Measurements from ENCODE around the gene ICA1.

The ICA1 gene

DNA sequence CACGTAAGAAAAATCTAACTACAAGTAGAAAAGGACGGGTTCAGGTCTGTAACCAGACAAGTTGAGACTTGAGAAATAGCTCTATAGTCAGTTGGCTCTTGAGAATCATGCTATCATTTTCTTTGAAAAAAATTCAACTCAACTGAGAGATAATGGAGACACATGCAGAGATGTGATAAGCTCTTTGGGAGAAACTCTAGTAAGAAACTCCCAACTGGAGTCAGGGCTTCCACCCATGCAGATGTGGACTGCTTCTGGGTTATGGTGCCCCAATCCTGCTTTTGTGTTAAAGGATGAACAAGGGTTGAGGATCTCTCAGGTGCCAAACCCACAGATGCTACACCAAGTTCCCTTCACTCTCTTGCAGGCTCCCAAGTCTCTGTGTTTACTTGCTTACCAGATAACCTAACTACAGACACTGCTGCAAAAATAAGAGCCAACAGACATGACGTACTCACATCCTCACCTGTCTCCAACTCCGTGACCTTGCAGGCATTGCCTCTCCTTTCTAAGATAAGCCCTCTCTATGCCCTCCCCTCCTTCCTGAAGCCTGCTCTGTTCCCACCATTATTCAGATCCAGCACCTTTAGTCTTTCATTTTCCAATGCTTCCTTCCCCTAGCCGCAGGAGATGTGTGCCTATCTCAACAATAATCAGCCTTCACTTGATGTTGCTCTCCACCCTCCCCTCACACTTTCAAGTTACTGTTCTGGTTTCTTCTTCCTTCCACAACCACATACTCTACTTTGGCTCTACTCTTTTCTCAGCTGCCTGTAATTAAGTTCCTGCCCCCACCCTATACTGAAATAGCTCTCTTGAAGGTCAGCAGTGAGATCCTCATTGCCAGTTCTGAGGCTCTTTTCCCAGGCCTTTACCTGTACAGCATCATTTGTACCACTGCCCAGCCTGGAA, 130.0 kb downstream of the ICA1 start:
- DNase-seq (ENCODE audit: low read depth in 2 of 2): no peak

DNA sequence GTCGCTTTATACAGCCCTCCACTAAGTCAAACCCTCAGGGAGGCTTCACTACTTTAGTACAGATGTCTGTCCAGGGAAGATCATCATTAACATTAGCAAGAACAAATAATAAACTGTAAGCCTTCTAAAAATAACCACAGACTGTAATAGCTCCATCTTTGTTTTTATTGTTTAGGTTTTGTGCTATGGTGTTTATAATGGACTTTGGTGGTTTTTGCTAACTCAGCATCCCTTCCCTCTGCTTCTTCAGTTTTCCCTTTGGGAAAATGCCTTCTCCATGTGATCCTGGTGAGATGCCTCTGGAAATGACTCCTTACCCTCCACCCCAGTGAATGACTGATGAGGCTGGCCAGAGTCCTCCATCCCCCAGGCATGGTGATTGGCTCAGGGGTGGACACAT, 131.3 kb downstream of the ICA1 start:
- no peak for DNase-seq (ENCODE audit: low read depth in 2 of 2)

- no peak for DNase-seq (ENCODE audit: low read depth in 2 of 2)
Measured at GRCh38 chr7:8129318-8129659, 132.7 kb downstream of the ICA1 start.

- no peak for DNase-seq (ENCODE audit: low read depth in 2 of 2)
Measured at GRCh38 chr7:8128449-8129317, 133.3 kb downstream of the ICA1 start.

DNA sequence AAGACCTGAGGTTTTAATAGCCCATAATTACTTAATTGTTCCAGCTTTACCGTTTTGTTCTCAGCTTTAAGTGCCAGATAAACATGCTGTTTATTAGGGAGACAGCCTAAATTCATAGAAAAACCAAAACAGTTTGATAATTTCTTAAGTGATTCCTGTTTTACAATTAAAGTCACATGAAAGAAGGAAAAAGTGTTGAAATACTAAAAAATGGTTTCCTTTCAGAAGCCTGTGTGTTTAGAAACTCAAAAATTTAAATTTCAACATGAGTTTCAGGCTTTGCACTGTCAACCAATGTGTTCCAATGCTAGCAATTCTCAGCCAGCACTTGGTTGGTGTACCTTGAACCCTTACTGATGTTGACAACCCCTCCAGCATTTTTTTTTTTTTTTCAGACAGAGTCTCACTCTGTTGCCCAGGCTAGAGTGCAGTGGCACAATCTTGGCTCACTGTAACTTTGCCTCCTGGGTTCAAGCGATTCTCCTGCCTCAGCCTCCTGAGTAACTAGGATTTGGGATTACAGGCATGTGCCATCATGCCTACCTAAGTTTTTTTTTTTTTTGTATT, 135.3 kb downstream of the ICA1 start:
- no peak for DNase-seq (ENCODE audit: low read depth in 2 of 2)

GRCh38 chr7:8125680-8126444, 136.1 kb downstream of the ICA1 start:
- DNase-seq (ENCODE audit: low read depth in 2 of 2): peak; percentile 51 to 63

- DNase-seq (ENCODE audit: low read depth in 2 of 2): no peak
Measured at GRCh38 chr7:8121243-8121642, 140.7 kb downstream of the ICA1 start.

GRCh38 chr7:8120390-8121058, 141.4 kb downstream of the ICA1 start:
- no peak for DNase-seq (ENCODE audit: low read depth in 2 of 2)

GRCh38 chr7:8119262-8119661, 142.7 kb downstream of the ICA1 start:
- DNase-seq (ENCODE audit: low read depth in 2 of 2): no peak

DNA sequence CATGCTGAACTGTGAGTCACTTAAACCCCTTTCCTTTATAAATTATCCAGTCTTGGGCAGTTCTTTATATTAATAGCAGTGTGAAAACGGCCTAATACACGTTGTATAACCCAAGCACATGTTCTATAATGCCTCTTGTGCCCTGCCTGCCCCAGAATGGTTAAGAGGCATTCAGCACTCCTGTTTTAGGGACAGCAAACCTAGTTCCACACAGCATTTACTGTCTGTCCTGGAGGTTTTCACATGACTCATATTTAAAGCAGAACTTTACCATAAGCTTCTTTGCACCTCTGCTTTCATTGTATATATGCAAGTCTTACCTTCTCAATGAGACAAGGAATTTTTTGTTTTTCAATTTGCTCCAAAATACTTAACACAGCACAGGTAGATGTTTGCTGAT, 144.8 kb downstream of the ICA1 start:
- DNase-seq (ENCODE audit: low read depth in 2 of 2): no peak

DNA sequence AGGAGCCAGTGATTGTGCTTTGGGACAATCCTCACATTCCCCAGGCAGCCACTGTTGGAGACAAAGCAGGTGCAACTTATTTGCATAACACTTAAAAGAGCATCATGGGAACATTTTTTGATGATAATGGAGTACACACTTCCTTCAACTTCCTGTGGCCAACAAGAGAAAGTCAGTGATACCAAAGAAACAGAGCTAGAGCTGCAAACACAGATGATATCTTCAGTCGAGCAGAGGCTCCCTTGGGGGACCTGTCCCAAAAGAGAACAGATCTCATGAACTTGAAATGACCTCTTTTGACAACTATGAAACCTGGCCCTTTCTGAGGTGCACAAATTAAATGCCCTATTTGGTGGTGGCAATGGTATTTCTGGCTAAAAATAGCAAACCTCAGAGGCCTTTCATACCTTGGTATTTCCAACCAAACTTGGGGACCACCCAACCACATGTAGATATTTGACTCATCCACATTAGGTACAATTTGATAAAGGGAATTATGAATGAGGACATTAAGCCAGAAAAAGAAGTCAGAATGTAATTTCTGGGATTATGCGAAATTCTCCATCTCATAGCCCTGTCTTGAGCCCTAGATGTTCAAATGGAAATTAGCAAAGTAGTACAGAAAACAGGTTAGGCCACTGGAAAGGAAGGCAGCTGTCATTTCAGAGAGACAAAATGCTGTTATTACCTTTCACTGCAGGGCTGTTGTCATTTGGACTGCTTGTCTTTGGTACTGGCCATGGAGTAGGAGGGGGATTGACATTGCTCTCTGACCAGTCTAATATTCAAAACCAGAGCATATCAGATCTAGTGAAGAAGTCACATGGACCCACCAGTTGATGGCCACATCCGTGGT, 146.2 kb downstream of the ICA1 start:
- no peak for DNase-seq (ENCODE audit: low read depth in 2 of 2)

GRCh38 chr7:8114175-8114574, 147.8 kb downstream of the ICA1 start:
- DNase-seq (ENCODE audit: low read depth in 2 of 2): no peak

DNA sequence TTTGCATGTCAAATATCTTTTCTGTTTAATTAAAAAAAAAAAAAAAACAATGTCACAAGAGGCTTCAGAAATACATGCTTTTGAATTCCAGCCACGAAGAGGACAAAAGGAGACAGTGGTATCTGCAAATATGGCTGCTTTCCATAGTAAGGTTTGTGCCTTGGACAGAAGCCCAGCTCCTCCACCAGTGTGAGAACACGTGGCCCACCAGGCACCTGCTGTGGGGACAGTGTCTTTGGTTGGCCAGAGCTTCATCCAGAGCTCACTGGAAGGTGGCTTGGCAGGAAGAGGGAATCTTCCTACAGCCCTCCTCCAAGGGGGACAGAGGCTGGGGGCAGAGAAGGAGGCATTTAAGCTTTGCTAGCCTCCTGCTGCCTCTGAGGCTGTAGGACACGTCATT, 148.8 kb downstream of the ICA1 start:
- DNase-seq (ENCODE audit: low read depth in 2 of 2): no peak

DNA sequence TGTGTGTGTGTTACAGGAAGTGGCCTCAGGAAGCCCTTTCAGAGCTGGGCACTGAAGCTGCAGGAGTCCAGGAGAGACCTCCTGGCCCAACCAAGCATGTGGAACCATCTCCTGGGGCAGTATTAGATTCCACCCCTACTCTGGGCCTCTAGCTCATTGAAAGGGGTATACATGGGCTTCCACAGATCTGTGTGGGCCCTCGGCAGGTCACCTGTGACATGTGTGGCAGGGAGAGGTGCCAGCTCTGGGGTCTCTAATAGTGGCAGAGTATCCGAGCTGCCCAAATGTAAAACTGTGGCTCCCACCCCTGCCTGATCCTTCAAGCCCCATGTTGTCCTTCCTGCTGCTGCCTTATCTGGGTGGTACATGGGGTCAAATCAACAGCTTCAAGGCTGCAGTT, 149.3 kb downstream of the ICA1 start:
- DNase-seq (ENCODE audit: low read depth in 2 of 2): no peak

DNA sequence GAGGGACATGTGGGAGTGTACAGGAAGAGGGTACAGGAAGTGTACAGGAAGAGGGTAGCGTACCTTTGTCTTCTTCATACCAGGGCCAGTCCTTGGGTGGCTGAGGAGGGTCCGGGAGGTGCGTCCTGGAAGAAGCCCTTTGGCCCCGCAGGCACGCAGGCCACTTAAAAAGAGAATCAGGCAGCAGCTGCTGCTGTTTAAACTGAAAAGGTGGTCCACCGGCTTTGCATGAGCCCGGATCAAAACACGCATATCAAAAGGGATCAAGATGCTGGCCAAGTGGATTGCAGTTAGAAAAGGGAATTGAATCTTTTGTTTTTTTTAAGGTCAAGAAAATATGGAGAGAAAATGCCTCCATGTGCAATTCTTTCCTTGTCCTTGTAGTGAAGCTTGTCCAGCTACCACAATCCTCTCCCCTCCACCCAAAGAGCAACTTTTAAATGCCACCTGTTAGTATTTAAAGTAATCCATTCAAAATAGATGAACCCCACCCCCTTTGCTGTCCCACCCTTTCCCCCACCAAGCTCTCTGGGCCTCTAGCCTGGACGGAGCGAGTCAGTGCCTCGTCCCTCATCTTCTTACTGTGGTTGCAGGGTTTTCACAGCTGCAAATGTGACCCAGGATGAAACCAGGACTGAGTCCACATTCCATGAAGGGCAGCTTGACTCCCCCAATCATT, 150.5 kb downstream of the ICA1 start:
- DNase-seq (ENCODE audit: low read depth in 2 of 2): no peak

DNA sequence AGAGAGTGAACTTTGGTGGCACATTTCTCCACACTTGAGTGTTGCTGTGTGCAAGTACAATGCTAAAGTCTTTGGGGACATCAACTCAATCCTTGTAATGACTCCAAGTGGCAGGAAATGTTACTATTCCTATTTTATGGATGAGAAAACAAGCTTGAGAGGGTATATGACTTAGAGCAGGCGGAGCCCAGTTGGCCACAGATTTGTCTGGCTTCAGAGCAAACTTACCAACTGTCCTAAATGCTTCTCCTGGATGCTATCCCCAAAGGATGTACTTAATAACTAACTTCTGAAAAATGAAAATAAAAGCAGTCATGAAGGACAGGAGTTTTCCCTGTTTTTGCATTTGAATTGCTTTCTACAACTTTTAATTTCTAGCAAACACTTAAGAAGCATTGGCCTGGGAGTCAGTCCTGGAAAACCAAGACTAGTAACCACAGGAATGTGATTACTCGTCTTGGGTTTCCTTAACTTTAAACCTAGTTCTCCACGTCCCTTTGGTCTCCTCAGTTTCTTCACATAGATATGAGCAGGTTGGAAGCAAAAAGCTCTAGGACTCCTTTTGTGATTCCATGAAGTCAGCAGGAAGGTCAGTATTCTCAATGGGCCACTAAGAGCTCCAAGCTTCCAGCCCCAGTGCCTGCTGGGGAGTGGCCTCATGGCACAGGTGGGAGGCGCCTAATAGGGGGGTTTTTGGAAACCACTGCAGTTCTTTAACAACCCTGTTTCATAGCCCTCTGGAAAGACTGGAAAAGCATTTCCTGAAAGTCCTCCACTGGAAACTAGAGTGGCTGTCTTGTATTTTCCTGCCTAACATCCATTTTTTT, 152.6 kb downstream of the ICA1 start:
- DNase-seq (ENCODE audit: low read depth in 2 of 2): no peak

DNA sequence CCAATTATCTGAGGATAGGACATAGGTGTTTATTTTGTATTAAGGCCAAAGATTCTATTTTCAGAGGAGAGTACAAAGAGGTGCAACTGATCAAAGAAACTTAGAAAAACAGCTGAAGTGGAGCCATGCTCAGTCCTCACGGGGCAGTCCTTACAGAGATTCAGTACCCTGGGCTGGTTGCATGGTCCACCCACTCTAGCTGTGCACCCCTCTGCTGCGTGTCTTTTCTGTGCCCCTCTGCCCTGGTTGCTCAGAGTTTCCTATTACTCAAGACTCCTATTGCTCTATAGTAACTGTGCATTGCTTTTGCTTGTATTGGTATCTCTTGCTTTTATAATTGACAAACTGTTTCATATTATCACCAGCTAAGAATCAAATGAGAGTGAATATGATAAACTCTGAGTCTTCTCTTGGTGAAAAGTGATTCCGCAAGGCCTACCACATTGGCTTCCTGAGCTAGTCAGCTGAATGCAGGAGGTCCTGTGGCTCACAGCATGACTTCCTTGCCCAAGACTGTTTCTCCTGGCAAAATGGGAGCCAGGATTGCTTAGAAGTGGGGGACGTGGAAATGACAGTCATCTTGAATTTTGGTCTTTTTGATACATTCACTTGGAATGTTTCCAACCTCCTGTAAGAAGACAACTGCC, 156.4 kb downstream of the ICA1 start:
- no peak for DNase-seq (ENCODE audit: low read depth in 2 of 2)

DNA sequence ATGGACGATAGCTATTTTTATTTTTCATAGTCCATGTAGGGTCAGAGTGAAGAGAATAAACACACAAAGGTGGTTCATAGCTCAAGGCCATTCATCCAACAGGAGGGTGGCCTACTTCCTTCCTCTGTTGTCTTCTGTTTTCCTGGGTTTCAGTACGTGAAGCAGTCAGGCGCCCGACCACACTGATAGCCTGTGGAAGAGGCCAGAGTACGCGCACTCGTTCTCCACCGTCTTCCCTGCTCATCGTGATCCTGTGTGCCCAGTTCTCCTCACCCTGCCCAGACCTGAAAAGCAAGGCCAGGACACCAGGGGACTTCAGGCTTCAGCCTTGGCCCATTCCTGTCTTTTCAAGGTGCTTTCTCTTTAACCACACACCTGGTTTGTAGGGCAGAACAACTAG, 158.7 kb downstream of the ICA1 start:
- no peak for DNase-seq (ENCODE audit: low read depth in 2 of 2)
